NCI-H2029 (cell line): ENCODE data around the gene SLC8A1.

Experiments used
- DNase-seq: peaks from one replicate; lab custom pipeline; 2025; lab: John Stamatoyannopoulos, UW

Gene SLC8A1

DNA sequence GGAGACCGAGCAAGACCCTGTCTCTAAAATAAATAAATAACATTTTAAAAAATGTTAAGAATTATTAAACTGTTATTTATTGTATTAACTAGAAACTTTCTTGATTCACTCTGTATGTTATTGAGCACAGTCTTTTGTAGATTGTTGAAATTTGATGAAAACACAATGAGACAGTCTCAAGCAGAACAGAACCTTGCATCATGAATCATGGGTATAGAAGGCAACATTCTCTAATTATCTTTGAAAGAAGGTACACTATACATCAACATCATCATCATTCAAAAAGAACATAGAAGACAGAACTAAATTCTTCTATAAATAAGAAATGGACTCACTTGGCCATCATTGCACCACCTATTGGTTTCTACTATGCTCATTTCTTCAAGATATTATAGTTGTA, 67.7 kb downstream of the SLC8A1 start:
- DNase-seq, result no peak

GRCh38 chr2:40380721-40381120, 71.2 kb downstream of the SLC8A1 start:
- no peak for DNase-seq

- no peak for DNase-seq
Measured at GRCh38 chr2:40380041-40380440, 71.8 kb downstream of the SLC8A1 start.

GRCh38 chr2:40374543-40375240, 77.2 kb downstream of the SLC8A1 start:
- DNase-seq, result no peak

GRCh38 chr2:40373111-40373510, 78.8 kb downstream of the SLC8A1 start:
- no peak for DNase-seq

DNA sequence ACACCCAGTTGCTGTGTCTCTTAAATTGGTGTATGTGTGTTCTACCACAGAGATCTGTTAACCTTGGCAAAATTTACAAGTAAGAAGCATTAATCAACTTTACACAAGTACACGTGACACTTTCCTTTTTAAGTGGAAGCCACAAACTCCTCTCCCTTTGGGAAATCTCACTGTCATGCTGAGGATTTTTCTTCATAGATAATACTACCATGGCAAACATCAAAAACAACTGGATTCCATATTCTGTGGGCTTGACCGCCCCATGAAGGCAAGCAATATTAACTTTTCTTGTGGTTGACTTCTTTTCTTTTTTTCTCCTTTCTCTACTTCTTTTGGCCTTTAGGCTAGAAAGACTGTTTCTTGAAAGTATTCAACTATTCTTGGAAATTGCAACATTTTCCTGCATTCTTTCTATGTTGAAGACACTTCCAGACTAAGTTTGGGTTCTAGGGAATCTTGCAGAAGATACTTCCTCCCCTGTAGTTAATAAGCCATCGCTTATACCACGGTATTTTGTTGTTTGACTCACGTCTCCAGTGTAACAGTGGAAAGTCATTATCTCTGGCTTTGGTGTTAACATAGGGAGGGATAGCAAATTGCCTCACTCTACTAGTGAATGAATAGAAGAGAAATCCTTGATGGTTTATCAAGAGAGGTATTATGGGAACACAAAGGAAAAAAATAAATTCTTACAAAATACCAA, 79.5 kb downstream of the SLC8A1 start:
- no peak for DNase-seq

DNA sequence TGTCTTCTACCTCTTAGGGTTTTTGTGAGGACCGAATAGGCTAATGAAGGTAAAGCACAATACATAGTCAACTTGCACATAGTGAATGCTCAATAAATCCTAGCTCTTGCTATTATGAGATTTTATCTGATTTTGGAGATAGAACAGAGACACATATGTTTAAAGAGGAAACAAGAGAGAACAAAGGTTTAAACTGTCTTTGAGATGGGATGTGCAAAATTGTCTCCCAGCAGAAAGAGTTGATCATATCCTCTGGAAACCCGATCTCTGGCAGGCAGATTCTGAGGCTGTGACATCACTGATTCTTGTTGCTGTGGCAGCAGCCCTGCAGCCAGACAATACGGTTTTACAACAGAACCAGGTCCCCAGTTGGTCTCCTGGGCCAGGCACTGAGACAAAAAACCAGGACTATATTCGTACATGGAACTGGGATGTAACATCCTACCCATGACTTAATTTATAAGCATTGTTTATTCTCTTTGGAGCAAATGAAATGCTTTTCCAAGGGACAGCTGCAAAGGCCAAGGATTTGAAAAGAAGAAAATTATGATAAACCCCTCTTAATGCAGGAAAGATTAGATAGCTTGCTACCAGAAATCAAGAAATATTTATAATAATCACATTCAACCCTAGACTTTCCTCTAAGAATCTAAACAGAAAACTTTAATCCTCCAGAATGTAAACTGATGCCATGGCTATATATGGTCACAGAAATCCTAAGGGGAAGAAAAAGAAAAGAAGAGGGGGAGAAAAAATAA, 80.2 kb downstream of the SLC8A1 start:
- peak; percentile 55 for DNase-seq

DNA sequence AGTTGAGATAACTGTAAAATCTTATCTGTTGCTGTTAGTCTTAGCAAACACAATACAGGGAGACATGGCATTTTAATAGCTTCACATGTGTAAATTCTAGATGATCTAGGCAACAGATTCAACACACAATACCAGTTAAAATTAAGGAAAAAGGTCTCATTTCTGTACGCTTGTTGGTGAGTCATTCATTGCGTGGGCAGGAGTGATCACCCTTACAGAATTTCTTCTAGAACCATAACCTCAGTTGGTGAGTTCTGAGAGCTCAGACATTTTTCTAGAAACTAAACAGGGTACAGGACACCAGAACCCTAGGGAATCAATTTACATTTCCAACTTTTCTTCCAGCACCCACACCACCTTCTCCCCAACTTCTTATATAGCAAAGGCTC, 81.9 kb downstream of the SLC8A1 start:
- DNase-seq, result no peak

GRCh38 chr2:40369267-40370006, 82.5 kb downstream of the SLC8A1 start:
- DNase-seq, result no peak

- DNase-seq, result no peak
Measured at GRCh38 chr2:40367652-40368051, 84.2 kb downstream of the SLC8A1 start.

DNA sequence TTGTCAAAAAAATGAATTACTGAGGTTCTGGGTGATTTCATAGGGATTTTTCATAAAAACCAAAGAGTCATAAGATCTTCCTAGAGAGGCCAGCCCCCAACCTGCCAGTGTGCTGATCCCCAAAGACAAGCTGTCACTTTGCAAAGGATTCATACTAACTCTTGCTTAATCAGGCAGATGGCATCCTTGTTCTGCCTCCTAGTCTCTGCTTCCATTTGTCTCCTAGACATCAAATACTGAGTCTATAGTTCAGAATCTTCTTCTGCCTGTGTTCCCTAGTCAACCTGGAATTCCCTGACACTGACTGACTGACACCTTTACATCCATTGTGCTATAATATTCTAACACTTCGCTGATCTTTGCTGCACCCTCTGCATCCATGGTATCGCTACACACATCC, 84.9 kb downstream of the SLC8A1 start:
- DNase-seq, result no peak

GRCh38 chr2:40364151-40364874, 87.6 kb downstream of the SLC8A1 start:
- no peak for DNase-seq

GRCh38 chr2:40363631-40364030, 88.3 kb downstream of the SLC8A1 start:
- DNase-seq, result peak; percentile 19

- no peak for DNase-seq
Measured at GRCh38 chr2:40363231-40363630, 88.7 kb downstream of the SLC8A1 start.

- DNase-seq, result peak; percentile 30
Measured at GRCh38 chr2:40361478-40361877, 90.4 kb downstream of the SLC8A1 start.

GRCh38 chr2:40360652-40361051, 91.2 kb downstream of the SLC8A1 start:
- DNase-seq, result no peak

GRCh38 chr2:40359811-40360210, 92.1 kb downstream of the SLC8A1 start:
- DNase-seq, result no peak

DNA sequence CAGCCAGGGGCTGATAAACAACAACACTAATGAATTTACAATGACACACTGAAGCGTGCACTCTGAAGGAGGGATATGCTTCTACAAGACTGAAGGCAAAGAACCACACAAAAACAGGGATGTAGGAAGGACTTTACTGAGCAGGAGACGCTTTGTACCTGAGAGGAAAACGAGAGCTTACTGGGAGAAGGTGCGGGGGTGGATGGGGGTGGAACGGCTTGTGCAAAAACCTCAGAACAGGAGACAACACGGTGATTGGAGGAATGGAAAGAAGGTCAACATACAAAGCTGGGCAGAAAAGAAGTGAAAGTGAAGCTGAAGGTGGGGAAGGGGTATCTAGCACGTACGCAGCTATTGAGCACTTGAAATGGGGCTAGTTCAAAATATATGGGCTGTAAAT, 93.1 kb downstream of the SLC8A1 start:
- peak; percentile 62 for DNase-seq

DNA sequence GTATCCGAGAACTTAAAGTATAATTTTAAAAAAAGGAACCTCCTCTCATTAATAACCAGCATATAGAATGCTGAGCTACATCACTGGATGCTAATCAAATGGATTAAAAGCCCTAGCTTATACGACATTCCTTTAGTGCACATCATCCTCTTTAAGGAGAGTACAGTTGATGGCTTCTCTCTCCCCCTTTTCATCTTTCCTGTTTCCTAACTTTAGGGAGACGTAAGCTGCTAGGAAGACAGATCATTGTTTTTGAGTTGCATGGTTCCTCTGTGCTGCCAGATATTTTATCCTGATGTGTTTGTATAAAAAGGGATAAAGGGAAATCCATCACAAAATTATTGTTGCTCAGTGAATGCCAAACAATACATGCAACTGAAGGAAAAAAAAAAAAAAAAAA, 94.2 kb downstream of the SLC8A1 start:
- no peak for DNase-seq

GRCh38 chr2:40355451-40355850, 96.4 kb downstream of the SLC8A1 start:
- no peak for DNase-seq

GRCh38 chr2:40353231-40353630, 98.7 kb downstream of the SLC8A1 start:
- DNase-seq, result no peak

DNA sequence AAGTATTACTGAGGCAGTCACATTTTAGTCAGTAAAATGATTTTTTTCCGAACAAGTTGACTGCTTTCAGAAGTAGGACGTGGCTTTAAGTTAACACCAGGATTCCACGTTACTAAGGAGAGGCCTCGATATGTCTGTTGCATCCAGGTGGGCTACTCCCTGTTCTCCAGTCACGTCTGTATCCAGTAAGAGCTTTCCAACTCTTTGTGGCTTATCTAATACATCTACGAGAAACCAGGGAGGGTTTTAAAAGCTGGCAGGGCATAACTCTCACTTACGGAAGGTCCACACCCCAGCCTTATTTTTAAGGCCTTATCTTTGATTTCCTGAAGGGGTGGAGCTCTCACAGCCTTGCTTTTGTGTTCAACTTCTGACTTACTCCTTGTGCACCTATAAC, 99.2 kb downstream of the SLC8A1 start:
- DNase-seq, result no peak
